HCT116 (cell line): ENCODE data around the gene ACBD3. TPM values are rescaled to one million over a fixed set of nuclear protein-coding genes. Genes with fewer than 3 reads are reported as not detected.

Experiments used
- ATAC-seq: fragments of 200-7000 bp; cut with Tn5 transposase; 2 replicates; pipeline ENCODE4 v1.9.1; 2020; ENCODE audit warnings: mild to moderate bottlenecking, moderate library complexity
- Bru-seq: library from RNA; stranded (reverse); fragments of 400-500 nt; gene quantifications from one replicate; lab custom pipeline; 2021; lab: Mats Ljungman, UMichigan
- BruChase-seq, 2 experiments: library from RNA; stranded (reverse); fragments of 400-500 nt; gene quantifications; one replicate each; lab custom pipeline; 2021; lab: Mats Ljungman, UMichigan
- BruUV-seq: library from RNA; stranded (reverse); fragments of 400-500 nt; replicated peaks from 2 replicates; lab custom pipeline; 2021; lab: Mats Ljungman, UMichigan
- CTCF ChIA-PET: fragments of 300-600 bp; sonication (Branson Sonifier 250); formaldehyde crosslinking; loops from one replicate; lab custom pipeline; 2021; ENCODE audit warnings: antibody characterized with exemption; lab: Charles Lee
- POLR2A ChIA-PET: fragments of 300-600, 350-600 bp; sonication (Branson Sonifier 250); formaldehyde crosslinking; loops from one replicate; lab custom pipeline; 2021; ENCODE audit warnings: antibody characterized with exemption; lab: Charles Lee
- RAD21 ChIA-PET, 2 experiments: fragments of 300-600 bp; sonication (Branson Sonifier 250); formaldehyde crosslinking; loops; one replicate each; lab custom pipeline; 2023; ENCODE audit warnings: low total read pairs in 2 of 2; ENCODE audit not compliant: uncharacterized antibody in 2 of 2, unreplicated experiment in 2 of 2, low non-redundant PET in 1 of 2; lab: Charles Lee
- DNase-seq: peaks from one replicate; pipeline ENCODE4 v3.0.0-alpha.2; 2010; ENCODE audit warnings: low read depth, low spot score
- H2AFZ ChIP-seq: fragments of 200-600 bp; shearing (Covaris generic), sonication (generic); 2 replicates; pipeline ENCODE4 v1.6.1; 2017; ENCODE audit warnings: low read depth, mixed run types, mixed read lengths, antibody characterized with exemption, low read length; ENCODE audit not compliant: poor library complexity, severe bottlenecking
- H3K27ac ChIP-seq: 2 replicates; pipeline ENCODE4 v1.5.1; 2012; ENCODE audit warnings: low read depth, low read length
- H3K27me3 ChIP-seq: fragments of 200-600 bp; sonication (generic); 2 replicates; pipeline ENCODE4 v1.6.1; 2016; ENCODE audit warnings: mixed run types, low read length, mixed read lengths; ENCODE audit not compliant: insufficient read depth
- H3K36me3 ChIP-seq, 2 experiments: fragments of 200-500 bp in 1 of 2; fragments of 200-600 bp in 1 of 2; sonication (Bioruptor generic) in 1 of 2; sonication (generic) in 1 of 2; 2 replicates each; pipeline versions ENCODE4 v1.5.1 to v1.6.1; 2014 to 2016; ENCODE audit warnings: low read length in 2 of 2, inconsistent platforms in 1 of 2, mixed read lengths in 1 of 2, mixed run types in 1 of 2; ENCODE audit not compliant: insufficient read depth in 2 of 2, control insufficient read depth in 1 of 2
- H3K4me1 ChIP-seq, 2 experiments: fragments of 200-600 bp in 1 of 2; sonication (generic) in 1 of 2; 2 replicates each; pipeline versions ENCODE4 v1.5.1 to v1.6.1; 2012 to 2017; ENCODE audit warnings: low read length in 2 of 2, inconsistent platforms in 1 of 2, mild to moderate bottlenecking in 1 of 2, mixed read lengths in 1 of 2, mixed run types in 1 of 2, moderate library complexity in 1 of 2; ENCODE audit not compliant: insufficient read depth in 2 of 2, control insufficient read depth in 1 of 2
- H3K4me2 ChIP-seq: fragments of 200-600 bp; sonication (generic); 2 replicates; pipeline ENCODE4 v1.6.1; 2017; ENCODE audit warnings: mixed run types, low read length, mixed read lengths
- H3K4me3 ChIP-seq, 2 experiments: fragments of 200-600 bp in 1 of 2; sonication (generic) in 1 of 2; replicated peaks in 1 of 2; 2 replicates each; pipeline ENCODE4 v1.5.1; 2011 to 2016; ENCODE audit warnings: low read length in 2 of 2, control low read depth in 1 of 2, low read depth in 1 of 2, mild to moderate bottlenecking in 1 of 2, mixed read lengths in 1 of 2, mixed run types in 1 of 2
- H3K79me2 ChIP-seq: fragments of 200-600 bp; sonication (generic); 2 replicates; pipeline ENCODE4 v1.6.1; 2017; ENCODE audit warnings: mild to moderate bottlenecking, mixed run types, low read length, moderate library complexity, mixed read lengths; ENCODE audit not compliant: insufficient read depth
- H3K9ac ChIP-seq: fragments of 200-600 bp; sonication (generic); 2 replicates; pipeline ENCODE4 v1.6.1; 2016; ENCODE audit warnings: low read length, mixed read lengths
- H3K9me2 ChIP-seq: fragments of 200-600 bp; sonication (generic), shearing (Covaris generic); 2 replicates; pipeline ENCODE4 v1.6.1; 2017; ENCODE audit warnings: mixed run types, mild to moderate bottlenecking, moderate library complexity; ENCODE audit not compliant: insufficient read depth
- H3K9me3 ChIP-seq, 2 experiments: fragments of 200-500 bp in 1 of 2; fragments of 200-600 bp in 1 of 2; sonication (Bioruptor generic) in 1 of 2; sonication (generic) in 1 of 2; 2 replicates each; pipeline ENCODE4 v1.6.1; 2014 to 2017; ENCODE audit warnings: low read length in 2 of 2, mixed read lengths in 2 of 2, inconsistent platforms in 1 of 2, low read depth in 1 of 2, mild to moderate bottlenecking in 1 of 2, mixed run types in 1 of 2, moderate library complexity in 1 of 2; ENCODE audit not compliant: control insufficient read depth in 1 of 2, insufficient read depth in 1 of 2
- H4K20me1 ChIP-seq: fragments of 200-600 bp; sonication (generic), shearing (Covaris generic); 2 replicates; pipeline ENCODE4 v1.6.1; 2017; ENCODE audit warnings: mixed run types, mild to moderate bottlenecking, moderate library complexity; ENCODE audit not compliant: insufficient read depth
- CEBPB ChIP-seq: IDR thresholded peaks from 2 replicates; pipeline ENCODE4 v1.6.1; 2012; ENCODE audit warnings: low read depth
- EGR1 ChIP-seq: IDR thresholded peaks from 2 replicates; pipeline ENCODE4 v1.6.1; 2012; ENCODE audit warnings: low read depth
- EZH2 ChIP-seq: fragments of 200-600 bp; sonication (generic); IDR thresholded peaks from 2 replicates; pipeline ENCODE4 v1.6.1; 2017; ENCODE audit warnings: antibody characterized with exemption, mixed run types
- FOSL1 ChIP-seq: IDR thresholded peaks from 2 replicates; pipeline ENCODE4 v1.6.1; 2012; ENCODE audit warnings: low read depth
- JUND ChIP-seq: IDR thresholded peaks from 2 replicates; pipeline ENCODE4 v1.6.1; 2012
- POLR2A ChIP-seq: IDR thresholded peaks from 2 replicates; pipeline ENCODE4 v1.7.0; 2011; ENCODE audit warnings: borderline replicate concordance; ENCODE audit not compliant: insufficient read depth, insufficient read length; ENCODE audit errors: extremely low read depth
- POLR2AphosphoS5 ChIP-seq: IDR thresholded peaks from 2 replicates; pipeline ENCODE4 v1.6.1; 2011; ENCODE audit warnings: mild to moderate bottlenecking, low read depth, low read length, moderate library complexity
- SP1 ChIP-seq: IDR thresholded peaks from 2 replicates; pipeline ENCODE4 v1.6.1; 2012; ENCODE audit warnings: low read depth
- SRF ChIP-seq: IDR thresholded peaks from 2 replicates; pipeline ENCODE4 v1.6.1; 2012; ENCODE audit warnings: low read depth
- YY1 ChIP-seq: IDR thresholded peaks from 2 replicates; pipeline ENCODE4 v1.6.1; 2011; ENCODE audit warnings: low read length, low read depth, moderate library complexity, mild to moderate bottlenecking; ENCODE audit not compliant: insufficient replicate concordance; ENCODE audit errors: extremely low read depth
- ZFX ChIP-seq: fragments of 450-650 bp; IDR thresholded peaks from 2 replicates; pipeline ENCODE4 v1.6.1; 2017
- intact Hi-C: fragments of 100-400 bp; cut with micrococcal nuclease; formaldehyde crosslinking; loops from 2 replicates; pipeline ENCODE4 v1.10.0; 2022
- long read RNA-seq: library from polyadenylated mRNA; unstranded; transcript quantifications from one replicate; pipeline ENCODE4 v2.0.0, GENCODE V29; 2021; ENCODE audit not compliant: unreplicated experiment
- polyA plus RNA-seq: library from polyadenylated mRNA; unstranded; fragments of >200 nt; gene quantifications from 2 replicates; pipeline ENCODE4 v1.2.1, GENCODE V29; 2012; ENCODE audit warnings: missing spikeins
- total RNA-seq: library from RNA; stranded (reverse); gene quantifications from one replicate; pipeline ENCODE4 v1.2.1, GENCODE V29; 2021; ENCODE audit not compliant: unreplicated experiment
- TF ChIP-seq, protein P1 (sequence below), 3 experiments: fragments of 200-600 bp in 1 of 3; sonication (generic) in 1 of 3; IDR thresholded peaks in 2 of 3; conservative IDR thresholded peaks in 1 of 3; 2 replicates each; pipeline ENCODE4 v1.5.1; 2012 to 2017; ENCODE audit warnings: low read depth in 2 of 3, low read length in 2 of 3, antibody characterized with exemption in 1 of 3, borderline replicate concordance in 1 of 3, control low read depth in 1 of 3, mild to moderate bottlenecking in 1 of 3, mixed read lengths in 1 of 3, mixed run types in 1 of 3, moderate library complexity in 1 of 3; ENCODE audit not compliant: insufficient read depth in 1 of 3
- TF ChIP-seq, protein P2 (sequence below): IDR thresholded peaks from 2 replicates; pipeline ENCODE4 v1.6.1; 2012
- TF ChIP-seq, protein P3 (sequence below): IDR thresholded peaks from 2 replicates; pipeline ENCODE4 v1.6.1; 2011; ENCODE audit warnings: mild to moderate bottlenecking, low read length, moderate library complexity; ENCODE audit not compliant: insufficient replicate concordance; ENCODE audit errors: extremely low read depth
- TF ChIP-seq, protein P4 (sequence below): IDR thresholded peaks from 2 replicates; pipeline ENCODE4 v1.6.1; 2012; ENCODE audit warnings: low read depth
- TF ChIP-seq, protein P5 (sequence below): IDR thresholded peaks from 2 replicates; pipeline ENCODE4 v1.6.1; 2012

The ACBD3 gene
- 29.6 TPM for total RNA-seq
- polyA plus RNA-seq, result 16.7 and 16.8 TPM in 2 replicates
- percentile 82 among the genes with signal in this experiment for Bru-seq, nascent RNA
- percentile 79 among the genes with signal in this experiment for BruChase-seq, experiment 1, labeled RNA remaining after a 6-hour chase
- BruChase-seq, experiment 2, labeled RNA remaining after a 2-hour chase, result percentile 86 among the genes with signal in this experiment
- long read RNA-seq, transcript ACBD3-201 (8 exons, 3,573 nt), result major isoform, 73 of 97 reads
- long read RNA-seq, partial matches to known transcripts, result 14 of 97 reads
- long read RNA-seq, other reads (novel, unspliced or antisense), result 10 of 97 reads

DNA sequence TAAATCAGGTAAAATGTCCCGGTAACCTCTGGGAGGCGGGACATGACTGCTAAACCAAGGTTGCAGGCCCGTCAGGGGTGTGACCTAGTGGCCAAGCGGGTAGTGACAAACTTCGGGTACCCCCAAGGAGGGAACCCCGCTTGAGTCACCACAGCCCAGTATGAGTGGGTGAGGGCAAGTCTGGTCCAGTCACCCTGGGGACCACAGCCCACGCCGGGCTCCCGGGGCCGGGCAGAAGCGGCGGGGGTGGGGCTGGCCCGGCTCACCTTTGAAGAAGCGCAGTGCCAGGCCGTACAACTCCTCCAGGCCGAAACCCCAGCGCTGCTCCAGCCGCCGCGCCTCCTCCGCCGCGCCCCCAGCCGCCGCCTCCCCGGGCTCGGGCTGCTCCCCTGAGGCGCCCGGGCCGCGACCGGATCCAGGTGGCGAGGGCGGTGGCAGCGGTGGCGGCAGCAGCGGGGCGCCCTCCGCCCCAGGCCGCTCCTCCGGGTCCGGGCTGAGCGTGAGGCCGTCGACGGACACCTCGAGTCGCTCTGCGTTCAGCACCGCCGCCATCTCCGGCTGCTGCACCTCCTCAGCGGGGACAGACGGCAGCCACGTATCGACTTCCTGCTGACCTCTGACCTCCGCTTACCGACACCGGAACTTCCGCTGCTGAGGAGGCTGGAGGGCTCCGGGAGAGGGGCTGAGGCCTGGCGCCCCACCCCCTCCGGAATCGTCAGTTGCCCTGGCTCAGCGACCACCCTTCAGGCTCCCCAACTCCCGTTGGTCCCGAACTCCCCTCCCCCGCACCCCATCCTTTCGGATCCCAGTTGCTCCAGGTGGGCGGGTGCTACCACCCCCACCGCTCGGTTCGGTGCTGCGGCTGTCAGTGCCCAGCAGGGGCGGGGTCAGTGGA, at the start of gene ACBD3:
TSS of gene ACBD3 (minus strand) at position 618 of the 895 bp plus-strand sequence. CDS start at position 552, 66 bp downstream.
- peaks cover 47% of the 10 kb centered on the region for H3K79me2 ChIP-seq
- peak within 1 kb of the TSS; percentile 82 for H2AFZ ChIP-seq
- H3K4me1 ChIP-seq, result peaks cover 20 to 38% of the 10 kb centered on the region in 2 experiments
- intact Hi-C loops, result no loop called here
- DNase-seq (peak; percentile 61), ATAC-seq (peak; percentile 93)
- H3K9me3 ChIP-seq, result no peaks in the 10 kb centered on the region
- H3K9ac ChIP-seq, result peak within 1 kb of the TSS; percentile 78
- RAD21 ChIA-PET, result no interaction called here
- peak within 1 kb of the TSS; percentile 90 to 98 for H3K4me3 ChIP-seq
- H3K27ac ChIP-seq, result peak within 1 kb of the TSS; percentile 91
- no peaks in the 10 kb centered on the region for H3K27me3 ChIP-seq
- H3K36me3 ChIP-seq, result peaks cover 0 to under 1% of the 10 kb centered on the region in 2 experiments; a peak in 1 of 4 replicates
- peaks cover 3% of the 10 kb centered on the region; the same call in 1 of the 2 replicates for H4K20me1 ChIP-seq
- CTCF ChIA-PET, result interaction anchor here (1.9 to 2.1 kb wide), 2 partner anchors 10 to 61 kb away, joined by 8 to 9 read pairs; no protein-coding TSS in a partner anchor
- BruUV-seq, result no TSS peak
- H3K9me2 ChIP-seq, result no peaks in the 10 kb centered on the region
- peak within 1 kb of the TSS; percentile 97 for H3K4me2 ChIP-seq
- POLR2A ChIA-PET, result no interaction called here
- TF ChIP-seq YY1, result peak; percentile 87
- TF ChIP-seq SP1, result no peak
- TF ChIP-seq, protein P1, sequence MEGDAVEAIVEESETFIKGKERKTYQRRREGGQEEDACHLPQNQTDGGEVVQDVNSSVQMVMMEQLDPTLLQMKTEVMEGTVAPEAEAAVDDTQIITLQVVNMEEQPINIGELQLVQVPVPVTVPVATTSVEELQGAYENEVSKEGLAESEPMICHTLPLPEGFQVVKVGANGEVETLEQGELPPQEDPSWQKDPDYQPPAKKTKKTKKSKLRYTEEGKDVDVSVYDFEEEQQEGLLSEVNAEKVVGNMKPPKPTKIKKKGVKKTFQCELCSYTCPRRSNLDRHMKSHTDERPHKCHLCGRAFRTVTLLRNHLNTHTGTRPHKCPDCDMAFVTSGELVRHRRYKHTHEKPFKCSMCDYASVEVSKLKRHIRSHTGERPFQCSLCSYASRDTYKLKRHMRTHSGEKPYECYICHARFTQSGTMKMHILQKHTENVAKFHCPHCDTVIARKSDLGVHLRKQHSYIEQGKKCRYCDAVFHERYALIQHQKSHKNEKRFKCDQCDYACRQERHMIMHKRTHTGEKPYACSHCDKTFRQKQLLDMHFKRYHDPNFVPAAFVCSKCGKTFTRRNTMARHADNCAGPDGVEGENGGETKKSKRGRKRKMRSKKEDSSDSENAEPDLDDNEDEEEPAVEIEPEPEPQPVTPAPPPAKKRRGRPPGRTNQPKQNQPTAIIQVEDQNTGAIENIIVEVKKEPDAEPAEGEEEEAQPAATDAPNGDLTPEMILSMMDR (IDR thresholded peaks at IDR 0.05 in 2 of 3, conservative IDR thresholded peaks at IDR 0.05 in 1 of 3; ENCODE audit: borderline replicate concordance in 1 of 3, insufficient read depth in 1 of 3, low read depth in 2 of 3, low read length in 2 of 3), result 0 out of 6 replicates have a peak, but pooled peaks of 1 of the 3 experiments have one; percentile 6
- TF ChIP-seq EZH2, result no peak
- peak; percentile 81 for TF ChIP-seq ZFX
- no peak for TF ChIP-seq JUND
- TF ChIP-seq, protein P2, sequence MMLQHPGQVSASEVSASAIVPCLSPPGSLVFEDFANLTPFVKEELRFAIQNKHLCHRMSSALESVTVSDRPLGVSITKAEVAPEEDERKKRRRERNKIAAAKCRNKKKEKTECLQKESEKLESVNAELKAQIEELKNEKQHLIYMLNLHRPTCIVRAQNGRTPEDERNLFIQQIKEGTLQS, result no peak
- TF ChIP-seq CEBPB, result no peak
- TF ChIP-seq POLR2AphosphoS5, result peak; percentile 96
- no peak; the same call in 1 of the 2 replicates for TF ChIP-seq EGR1
- no peak for TF ChIP-seq FOSL1
- peak; percentile 84 for TF ChIP-seq POLR2A
- no peak for TF ChIP-seq SRF
- TF ChIP-seq, protein P3, sequence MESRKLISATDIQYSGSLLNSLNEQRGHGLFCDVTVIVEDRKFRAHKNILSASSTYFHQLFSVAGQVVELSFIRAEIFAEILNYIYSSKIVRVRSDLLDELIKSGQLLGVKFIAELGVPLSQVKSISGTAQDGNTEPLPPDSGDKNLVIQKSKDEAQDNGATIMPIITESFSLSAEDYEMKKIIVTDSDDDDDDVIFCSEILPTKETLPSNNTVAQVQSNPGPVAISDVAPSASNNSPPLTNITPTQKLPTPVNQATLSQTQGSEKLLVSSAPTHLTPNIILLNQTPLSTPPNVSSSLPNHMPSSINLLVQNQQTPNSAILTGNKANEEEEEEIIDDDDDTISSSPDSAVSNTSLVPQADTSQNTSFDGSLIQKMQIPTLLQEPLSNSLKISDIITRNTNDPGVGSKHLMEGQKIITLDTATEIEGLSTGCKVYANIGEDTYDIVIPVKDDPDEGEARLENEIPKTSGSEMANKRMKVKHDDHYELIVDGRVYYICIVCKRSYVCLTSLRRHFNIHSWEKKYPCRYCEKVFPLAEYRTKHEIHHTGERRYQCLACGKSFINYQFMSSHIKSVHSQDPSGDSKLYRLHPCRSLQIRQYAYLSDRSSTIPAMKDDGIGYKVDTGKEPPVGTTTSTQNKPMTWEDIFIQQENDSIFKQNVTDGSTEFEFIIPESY, result no peak
- TF ChIP-seq, protein P4, sequence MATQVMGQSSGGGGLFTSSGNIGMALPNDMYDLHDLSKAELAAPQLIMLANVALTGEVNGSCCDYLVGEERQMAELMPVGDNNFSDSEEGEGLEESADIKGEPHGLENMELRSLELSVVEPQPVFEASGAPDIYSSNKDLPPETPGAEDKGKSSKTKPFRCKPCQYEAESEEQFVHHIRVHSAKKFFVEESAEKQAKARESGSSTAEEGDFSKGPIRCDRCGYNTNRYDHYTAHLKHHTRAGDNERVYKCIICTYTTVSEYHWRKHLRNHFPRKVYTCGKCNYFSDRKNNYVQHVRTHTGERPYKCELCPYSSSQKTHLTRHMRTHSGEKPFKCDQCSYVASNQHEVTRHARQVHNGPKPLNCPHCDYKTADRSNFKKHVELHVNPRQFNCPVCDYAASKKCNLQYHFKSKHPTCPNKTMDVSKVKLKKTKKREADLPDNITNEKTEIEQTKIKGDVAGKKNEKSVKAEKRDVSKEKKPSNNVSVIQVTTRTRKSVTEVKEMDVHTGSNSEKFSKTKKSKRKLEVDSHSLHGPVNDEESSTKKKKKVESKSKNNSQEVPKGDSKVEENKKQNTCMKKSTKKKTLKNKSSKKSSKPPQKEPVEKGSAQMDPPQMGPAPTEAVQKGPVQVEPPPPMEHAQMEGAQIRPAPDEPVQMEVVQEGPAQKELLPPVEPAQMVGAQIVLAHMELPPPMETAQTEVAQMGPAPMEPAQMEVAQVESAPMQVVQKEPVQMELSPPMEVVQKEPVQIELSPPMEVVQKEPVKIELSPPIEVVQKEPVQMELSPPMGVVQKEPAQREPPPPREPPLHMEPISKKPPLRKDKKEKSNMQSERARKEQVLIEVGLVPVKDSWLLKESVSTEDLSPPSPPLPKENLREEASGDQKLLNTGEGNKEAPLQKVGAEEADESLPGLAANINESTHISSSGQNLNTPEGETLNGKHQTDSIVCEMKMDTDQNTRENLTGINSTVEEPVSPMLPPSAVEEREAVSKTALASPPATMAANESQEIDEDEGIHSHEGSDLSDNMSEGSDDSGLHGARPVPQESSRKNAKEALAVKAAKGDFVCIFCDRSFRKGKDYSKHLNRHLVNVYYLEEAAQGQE, result no peak
- TF ChIP-seq, protein P5, sequence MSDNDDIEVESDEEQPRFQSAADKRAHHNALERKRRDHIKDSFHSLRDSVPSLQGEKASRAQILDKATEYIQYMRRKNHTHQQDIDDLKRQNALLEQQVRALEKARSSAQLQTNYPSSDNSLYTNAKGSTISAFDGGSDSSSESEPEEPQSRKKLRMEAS, result peak; percentile 53
